HepG2 (cell line): ENCODE data around the gene LBX1. TPM values are rescaled to one million over a fixed set of nuclear protein-coding genes. Genes with fewer than 3 reads are reported as not detected.
A peak's percentile ranks its signal among the peaks of the same experiment; 100 is the strongest.

Source experiments
- ATAC-seq: fragments of 200-7000 bp; cut with Tn5 transposase; 3 replicates; pipeline ENCODE4 v1.9.1; 2020; ENCODE audit warnings: mild to moderate bottlenecking, moderate library complexity
- BruUV-seq: library from RNA; stranded (reverse); fragments of 400-500 nt; replicated peaks from 2 replicates; lab custom pipeline; 2021; lab: Mats Ljungman, UMichigan
- CTCF ChIA-PET: fragments of 300-600 bp; formaldehyde crosslinking; extraction: SDS; loops from one replicate; lab custom pipeline; 2021; ENCODE audit warnings: low total read pairs, inconsistent platforms, low intra/inter-chr PET ratio; lab: Yijun Ruan, JAX
- POLR2A ChIA-PET: fragments of 350-600 bp; sonication (Branson Sonifier 250); formaldehyde crosslinking; loops from one replicate; lab custom pipeline; 2020; ENCODE audit warnings: antibody characterized with exemption, inconsistent platforms; lab: Yijun Ruan, JAX
- DNase-seq: peaks from one replicate; pipeline ENCODE4 v3.0.0-alpha.2; 2015; ENCODE audit warnings: low spot score
- FAIRE-seq: peaks from 3 replicates; lab custom pipeline; 2011; peaks lifted over from hg19 to GRCh38; lab: Jason Lieb, UNC
- H2AFZ ChIP-seq: one replicate; pipeline ENCODE4 v1.6.1; 2011; ENCODE audit warnings: low read length, inconsistent platforms
- H3K27ac ChIP-seq: fragments of 300-600 bp; 3 replicates; pipeline ENCODE4 v1.8.0; 2011; ENCODE audit warnings: mixed run types, mild to moderate bottlenecking, mixed read lengths, low read length, inconsistent platforms; ENCODE audit not compliant: insufficient read depth; ENCODE audit errors: extremely low read length
- H3K27me3 ChIP-seq, 2 experiments: fragments of 200-600 bp in 1 of 2; 2 replicates in 1 of 2; 3 replicates in 1 of 2; pipeline versions ENCODE4 v1.6.0 to v1.8.0; 2011; ENCODE audit warnings: low read length in 2 of 2, mild to moderate bottlenecking in 2 of 2, moderate library complexity in 2 of 2, inconsistent platforms in 1 of 2; ENCODE audit not compliant: insufficient read depth in 2 of 2, control insufficient read depth in 1 of 2
- H3K36me3 ChIP-seq, 2 experiments: fragments of 200-600 bp in 1 of 2; replicated peaks in 1 of 2; 2 replicates in 1 of 2; 3 replicates in 1 of 2; pipeline versions ENCODE4 v1.5.1 to v1.8.0; 2011; ENCODE audit warnings: low read length in 2 of 2, inconsistent platforms in 1 of 2; ENCODE audit not compliant: insufficient read depth in 2 of 2, control insufficient read depth in 1 of 2
- H3K4me1 ChIP-seq: 2 replicates; pipeline ENCODE4 v1.5.1; 2012; ENCODE audit warnings: low read length, inconsistent platforms; ENCODE audit not compliant: insufficient read depth
- H3K4me2 ChIP-seq: 2 replicates; pipeline ENCODE4 v1.6.0; 2011; ENCODE audit warnings: low read depth, low read length, inconsistent platforms
- H3K4me3 ChIP-seq, 3 experiments: fragments of 200-600 bp in 1 of 3; sonication (generic), shearing (Covaris generic) in 1 of 3; replicated peaks in 1 of 3; 2 replicates each; pipeline ENCODE4 v1.5.1; 2011 to 2016; ENCODE audit warnings: low read length in 3 of 3, inconsistent platforms in 2 of 3, low read depth in 2 of 3, mild to moderate bottlenecking in 2 of 3, control low read depth in 1 of 3, mixed read lengths in 1 of 3; ENCODE audit not compliant: insufficient read depth in 1 of 3
- H3K79me2 ChIP-seq: one replicate; pipeline ENCODE4 v1.6.1; 2011; ENCODE audit warnings: low read length, inconsistent platforms; ENCODE audit not compliant: insufficient read depth
- H3K9ac ChIP-seq: 2 replicates; pipeline ENCODE4 v1.6.0; 2011; ENCODE audit warnings: mild to moderate bottlenecking, low read depth, low read length, inconsistent platforms; ENCODE audit not compliant: insufficient read depth
- H3K9me3 ChIP-seq: 2 replicates; pipeline ENCODE4 v1.5.1; 2012; ENCODE audit warnings: mild to moderate bottlenecking, low read length
- H4K20me1 ChIP-seq: 2 replicates; pipeline ENCODE4 v1.6.0; 2011; ENCODE audit warnings: inconsistent platforms, mild to moderate bottlenecking, low read length, moderate library complexity; ENCODE audit not compliant: insufficient read depth
- EZH2 ChIP-seq: conservative IDR thresholded peaks from 2 replicates; pipeline ENCODE4 v1.6.1; 2012; ENCODE audit warnings: mild to moderate bottlenecking, low read depth, low read length, moderate library complexity
- PRDM15 ChIP-seq: sonication (generic); formaldehyde crosslinking; IDR thresholded peaks from 2 replicates; pipeline ENCODE4 v1.4.0; 2020; ENCODE audit warnings: missing genetic modification reagents
- ZSCAN9 ChIP-seq: IDR thresholded peaks from 2 replicates; pipeline ENCODE4 v1.6.1; 2016; ENCODE audit warnings: borderline replicate concordance
- WGBS: methylation state at CpG from one replicate; pipeline ENCODE4 v1.1.6; 2017; ENCODE audit warnings: low lambda C conversion rate; 5-methylcytosine and 5-hydroxymethylcytosine counted together
- in situ Hi-C: cut with HindIII; loops from 2 replicates; pipeline ENCODE4 v1.10.0; 2017; ENCODE audit warnings: low pct_unique_long_range_greater_than_20kb; ENCODE audit not compliant: extremely low pct_ligation_motif_present
- intact Hi-C: fragments of 100-400 bp; cut with micrococcal nuclease; formaldehyde crosslinking; loops from one replicate; pipeline ENCODE4 v1.10.0; 2022; ENCODE audit not compliant: unreplicated experiment
- polyA plus RNA-seq, 8 experiments: library from polyadenylated mRNA; depleted of rRNA in 3 of 8; stranded (reverse) in 7 of 8; unstranded in 1 of 8; fragments of >200 nt; fragmentation: Illumina TruSeq in 4 of 8; extraction: Trizol in 4 of 8; gene quantifications; 2 replicates each; pipeline versions ENCODE4 v1.2.1 to v1.2.3, GENCODE V29; 2011 to 2016; ENCODE audit warnings: low read depth in 4 of 8, missing spikeins in 1 of 8, mixed read lengths in 1 of 8; ENCODE audit not compliant: insufficient read depth in 1 of 8
- total RNA-seq, 5 experiments: library from RNA; depleted of rRNA; stranded (reverse); fragments of >200 nt; fragmentation: Illumina TruSeq; extraction: Trizol; gene quantifications; 2 replicates each; pipeline ENCODE4 v1.2.3, GENCODE V29; 2016; ENCODE audit warnings: low read depth in 1 of 5

Gene LBX1
- total and polyA plus RNA-seq, 2 of the 13 experiments (the other 11 are each of a cell fraction or from before 2014, with no cell fraction given), result not detected

- H3K27ac ChIP-seq, result no peak overlapping the region
- DNase-seq, result no peak
- H3K9ac ChIP-seq, result no peak overlapping the region
- FAIRE-seq, result no peak
- no peak overlapping the region for H3K4me3 ChIP-seq
- peaks cover 19% of the 10 kb centered on the region for H3K4me1 ChIP-seq
- in situ Hi-C loops, result no loop called here
- WGBS, result 34% methylated on average over 34 of the region's 53 CpGs
- no peaks in the 10 kb centered on the region for H3K9me3 ChIP-seq
- intact Hi-C loops, result no loop called here
- ChIA-PET POLR2A (no interaction called here), CTCF (no interaction called here)
- H2AFZ ChIP-seq, result no peak overlapping the region
- no peak for ATAC-seq
- no peaks in the 10 kb centered on the region for H3K79me2 ChIP-seq
- TF ChIP-seq EZH2, result peak; percentile 53; the same call in 1 of the 2 replicates
- peak; percentile 72 for TF ChIP-seq PRDM15 (CRISPR knock-in tag)
- no peak for TF ChIP-seq ZSCAN9 (CRISPR knock-in tag)
- BruUV-seq, result no TSS peak
- no peak overlapping the region for H3K4me2 ChIP-seq
- H3K36me3 ChIP-seq, result no peaks in the 10 kb centered on the region
- H4K20me1 ChIP-seq, result no peaks in the 10 kb centered on the region
- peaks cover 27 to 97% of the 10 kb centered on the region in 2 experiments for H3K27me3 ChIP-seq
Measured at GRCh38 chr10:101224910-101225823, 4.1 kb downstream of the LBX1 start.
